BJ (cell line): ENCODE measurements around the gene PLN. TPM values are rescaled to one million over a fixed set of nuclear protein-coding genes. Genes with fewer than 3 reads are reported as not detected.

Experiments
- CTCF ChIA-PET: fragments of 350-600 bp; formaldehyde crosslinking; extraction: SDS; loops from one replicate; lab custom pipeline; 2021; ENCODE audit warnings: antibody characterized with exemption, inconsistent platforms; lab: Yijun Ruan, JAX
- POLR2A ChIA-PET: fragments of 300-600 bp; sonication (Branson Sonifier 250); formaldehyde crosslinking; extraction: SDS; loops from one replicate; lab custom pipeline; 2021; ENCODE audit warnings: antibody characterized with exemption; lab: Charles Lee
- DNase-seq: peaks from one replicate; pipeline ENCODE4 v3.0.0-alpha.2; 2011; ENCODE audit warnings: low read depth
- H3K27me3 ChIP-seq: 2 replicates; pipeline ENCODE4 v1.6.0; 2011; ENCODE audit warnings: low read length; ENCODE audit not compliant: control insufficient read depth, insufficient read depth
- H3K36me3 ChIP-seq: 2 replicates; pipeline ENCODE4 v1.5.1; 2011; ENCODE audit warnings: low read length; ENCODE audit not compliant: control insufficient read depth, insufficient read depth
- H3K4me3 ChIP-seq: 2 replicates; pipeline ENCODE4 v1.5.1; 2011; ENCODE audit warnings: low read depth, mild to moderate bottlenecking, control low read depth, low read length
- polyA plus RNA-seq: library from polyadenylated mRNA; depleted of rRNA; stranded (reverse); fragments of >200 nt; gene quantifications from 2 replicates; pipeline ENCODE4 v1.2.3, GENCODE V29; 2011
- TF ChIP-seq, protein P1 (sequence below): IDR thresholded peaks from 2 replicates; pipeline ENCODE4 v1.5.1; 2011; ENCODE audit warnings: low read depth, mild to moderate bottlenecking, control low read depth, inconsistent platforms, low read length, moderate library complexity; ENCODE audit not compliant: insufficient read depth

Gene PLN
- polyA plus RNA-seq, 1 experiment, result 0.05 TPM

DNA sequence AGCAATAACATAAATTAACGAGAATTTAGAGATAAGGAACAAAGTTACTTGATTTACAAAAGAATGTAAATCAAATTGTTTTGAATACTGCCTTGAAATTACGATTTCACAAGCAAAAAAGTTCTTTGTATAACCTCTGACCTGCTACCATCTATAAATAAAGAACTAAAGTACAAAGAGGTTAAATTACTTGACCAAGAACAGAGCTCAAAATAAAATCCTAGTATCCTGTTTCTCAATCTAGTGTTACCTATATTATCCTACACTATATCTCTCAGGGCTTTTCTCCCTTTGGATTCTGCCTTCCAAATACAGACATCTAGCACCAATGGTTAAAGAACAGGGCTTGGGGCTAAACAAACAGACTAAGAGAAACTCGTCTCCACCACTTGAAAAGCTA, 43.8 kb downstream of the PLN start:
- H3K4me3 ChIP-seq, result no peak overlapping the region
- no peaks in the 10 kb centered on the region; the same call in 1 of the 2 replicates for H3K36me3 ChIP-seq
- TF ChIP-seq, protein P1, sequence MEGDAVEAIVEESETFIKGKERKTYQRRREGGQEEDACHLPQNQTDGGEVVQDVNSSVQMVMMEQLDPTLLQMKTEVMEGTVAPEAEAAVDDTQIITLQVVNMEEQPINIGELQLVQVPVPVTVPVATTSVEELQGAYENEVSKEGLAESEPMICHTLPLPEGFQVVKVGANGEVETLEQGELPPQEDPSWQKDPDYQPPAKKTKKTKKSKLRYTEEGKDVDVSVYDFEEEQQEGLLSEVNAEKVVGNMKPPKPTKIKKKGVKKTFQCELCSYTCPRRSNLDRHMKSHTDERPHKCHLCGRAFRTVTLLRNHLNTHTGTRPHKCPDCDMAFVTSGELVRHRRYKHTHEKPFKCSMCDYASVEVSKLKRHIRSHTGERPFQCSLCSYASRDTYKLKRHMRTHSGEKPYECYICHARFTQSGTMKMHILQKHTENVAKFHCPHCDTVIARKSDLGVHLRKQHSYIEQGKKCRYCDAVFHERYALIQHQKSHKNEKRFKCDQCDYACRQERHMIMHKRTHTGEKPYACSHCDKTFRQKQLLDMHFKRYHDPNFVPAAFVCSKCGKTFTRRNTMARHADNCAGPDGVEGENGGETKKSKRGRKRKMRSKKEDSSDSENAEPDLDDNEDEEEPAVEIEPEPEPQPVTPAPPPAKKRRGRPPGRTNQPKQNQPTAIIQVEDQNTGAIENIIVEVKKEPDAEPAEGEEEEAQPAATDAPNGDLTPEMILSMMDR, result no peak
- no peak for DNase-seq
- CTCF ChIA-PET, result no interaction called here
- H3K27me3 ChIP-seq, result no peaks in the 10 kb centered on the region
- POLR2A ChIA-PET, result no interaction called here

DNA sequence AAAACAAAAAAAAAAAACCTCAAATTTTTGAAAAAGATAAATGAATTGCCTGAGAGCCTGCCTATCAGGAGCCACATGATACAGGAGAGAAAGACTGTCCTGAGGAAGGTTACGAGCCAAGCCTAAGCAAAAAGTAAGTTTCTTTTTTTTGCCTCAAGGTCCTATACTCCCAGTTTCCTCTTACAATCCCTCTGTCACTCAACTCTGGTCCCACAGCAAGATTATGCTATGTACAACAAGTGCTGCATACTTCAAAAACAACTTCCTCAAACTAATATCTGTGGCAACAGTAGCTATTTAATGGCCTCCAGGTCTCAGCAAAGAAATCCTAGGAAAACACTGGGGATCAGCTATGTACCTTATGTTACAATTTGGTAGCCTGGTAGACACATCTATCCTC, 46.8 kb downstream of the PLN start:
- ChIA-PET POLR2A (no interaction called here), CTCF (interaction anchor here (1.0 to 1.8 kb wide), 2 partner anchors 24 to 29 kb away, joined by 3 to 5 read pairs; no protein-coding TSS in a partner anchor)
- Histone ChIP-seq H3K4me3 (no peak overlapping the region), H3K36me3 (no peaks in the 10 kb centered on the region; the same call in 1 of the 2 replicates), H3K27me3 (no peaks in the 10 kb centered on the region)
- DNase-seq, result no peak
- TF ChIP-seq, protein P1, result no peak

DNA sequence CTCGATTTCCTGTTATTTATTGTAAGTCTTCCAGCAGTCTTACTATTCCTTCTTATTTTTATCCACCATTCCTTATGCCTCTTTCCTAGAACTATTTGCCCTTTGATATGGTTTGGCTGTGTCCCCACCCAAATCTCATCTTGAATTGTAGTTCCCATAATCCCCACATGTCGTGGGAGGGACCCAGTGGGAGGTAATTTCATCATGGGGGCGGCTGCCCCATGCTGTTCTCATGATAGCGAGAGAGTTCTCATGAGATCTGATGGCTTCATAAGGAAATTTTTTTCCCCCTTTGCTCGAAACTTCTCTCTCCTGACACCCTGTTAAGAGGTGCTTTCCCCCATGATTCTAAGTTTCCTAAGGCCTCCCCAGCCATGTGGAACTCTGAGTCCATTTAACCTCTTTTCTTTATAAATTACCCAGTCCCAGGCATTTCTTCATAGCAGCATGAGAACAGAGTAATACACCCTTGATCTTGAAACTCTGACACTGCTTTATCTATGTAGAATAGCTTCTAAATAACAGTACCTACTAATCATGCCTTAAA, 48.8 kb downstream of the PLN start:
- TF ChIP-seq, protein P1, result no peak
- Histone ChIP-seq H3K4me3 (no peak overlapping the region), H3K36me3 (no peaks in the 10 kb centered on the region; the same call in 1 of the 2 replicates), H3K27me3 (no peaks in the 10 kb centered on the region)
- ChIA-PET POLR2A (no interaction called here), CTCF (interaction anchor here (2.0 kb wide), 1 partner anchor 22 kb away, joined by 4 read pairs; no protein-coding TSS in a partner anchor)
- DNase-seq, result no peak

DNA sequence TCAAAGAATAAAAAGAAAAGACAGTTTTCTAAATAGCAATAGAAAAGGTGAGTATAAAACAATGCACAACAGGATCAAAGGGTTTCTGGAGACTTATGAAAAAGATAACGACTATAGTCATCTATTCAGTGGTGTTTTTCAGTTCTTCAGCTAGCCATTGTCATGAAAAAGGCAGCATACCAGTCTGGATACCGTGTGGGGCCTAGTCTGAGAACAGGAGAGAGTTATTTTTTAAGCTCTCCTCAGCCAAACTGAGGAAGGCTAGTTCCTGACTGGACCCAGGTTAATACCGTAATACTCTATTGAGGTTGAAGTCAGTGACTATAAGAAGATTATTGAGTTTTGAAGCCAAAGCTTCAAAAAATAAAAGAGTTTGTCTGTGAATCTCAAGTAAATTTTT, 49.5 kb downstream of the PLN start:
- TF ChIP-seq, protein P1, result no peak
- Histone ChIP-seq H3K27me3 (no peaks in the 10 kb centered on the region), H3K36me3 (no peaks in the 10 kb centered on the region; the same call in 1 of the 2 replicates), H3K4me3 (no peak overlapping the region)
- POLR2A ChIA-PET, result no interaction called here
- no peak for DNase-seq
- CTCF ChIA-PET, result interaction anchor here (2.0 kb wide), 1 partner anchor 21 kb away, joined by 4 read pairs; no protein-coding TSS in a partner anchor

DNA sequence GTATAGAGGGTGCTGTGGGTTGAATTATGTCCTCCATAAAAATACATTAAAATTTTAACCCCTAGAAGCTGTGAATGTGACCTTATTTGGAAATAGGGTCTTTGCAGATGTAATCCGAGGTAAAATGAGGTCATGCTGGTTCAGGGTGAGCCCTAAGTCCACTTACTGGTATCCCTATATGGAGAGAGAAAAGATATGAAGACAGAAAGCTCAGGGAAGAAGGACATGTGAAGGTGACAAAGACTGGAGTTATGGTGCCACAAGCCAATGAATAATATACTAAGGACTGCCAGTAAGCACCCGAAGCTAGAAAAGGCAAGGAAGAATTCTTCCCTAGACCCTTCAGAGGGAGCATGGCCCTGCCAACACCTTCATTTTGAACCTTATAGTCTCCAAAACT, 50.2 kb downstream of the PLN start:
- no peak overlapping the region for H3K4me3 ChIP-seq
- CTCF ChIA-PET, result interaction anchor here (1.6 to 2.0 kb wide), 2 partner anchors 18 to 20 kb away, joined by 4 read pairs; no protein-coding TSS in a partner anchor
- no peak for DNase-seq
- H3K36me3 ChIP-seq, result no peaks in the 10 kb centered on the region; the same call in 1 of the 2 replicates
- TF ChIP-seq, protein P1, result no peak
- POLR2A ChIA-PET, result no interaction called here
- no peaks in the 10 kb centered on the region for H3K27me3 ChIP-seq
